K562 (cell line): ENCODE results near the gene GYS1. TPM values are rescaled to one million over a fixed set of nuclear protein-coding genes. Genes with fewer than 3 reads are reported as not detected.
A peak's percentile ranks its signal among the peaks of the same experiment; 100 is the strongest.

ENCODE experiments used
- ARID4B ChIP-seq: sonication (generic); formaldehyde crosslinking; IDR thresholded peaks from 2 replicates; pipeline ENCODE4 v1.8.0; 2022; ENCODE audit warnings: mild to moderate bottlenecking, missing genetic modification reagents
- CHD2 ChIP-seq: IDR thresholded peaks from 2 replicates; pipeline ENCODE4 v1.6.1; 2011; ENCODE audit warnings: low read depth, low read length
- CREM ChIP-seq: IDR thresholded peaks from 2 replicates; pipeline ENCODE4 v1.6.1; 2014; ENCODE audit warnings: antibody characterized with exemption, low read depth
- CXXC5 ChIP-seq: fragments of 250-450 bp; sonication (Bioruptor Pico); IDR thresholded peaks from 2 replicates; pipeline ENCODE4 v1.8.0; 2022; ENCODE audit warnings: inconsistent platforms, mild to moderate bottlenecking, moderate library complexity
- GABPB1 ChIP-seq: sonication (generic); formaldehyde crosslinking; IDR thresholded peaks from 2 replicates; pipeline ENCODE4 v1.8.0; 2022; ENCODE audit warnings: mild to moderate bottlenecking, missing genetic modification reagents
- MEIS2 ChIP-seq: fragments of 450-650 bp; IDR thresholded peaks from 2 replicates; pipeline ENCODE4 v1.6.1; 2014; ENCODE audit warnings: mild to moderate bottlenecking; ENCODE audit not compliant: partially characterized antibody
- POLR2B ChIP-seq: fragments of 450-650 bp; IDR thresholded peaks from 2 replicates; pipeline ENCODE4 v1.6.1; 2018; ENCODE audit warnings: low read depth; ENCODE audit not compliant: partially characterized antibody
- TAF1 ChIP-seq: IDR thresholded peaks from 2 replicates; pipeline ENCODE4 v1.6.1; 2011; ENCODE audit warnings: mild to moderate bottlenecking, low read length, moderate library complexity; ENCODE audit not compliant: insufficient read depth, control insufficient read depth, severe bottlenecking; ENCODE audit errors: extremely low read depth
- TCFL5 ChIP-seq: fragments of 250-450 bp; sonication (Bioruptor Pico); conservative IDR thresholded peaks from 2 replicates; pipeline ENCODE4 v1.6.1; 2021; ENCODE audit warnings: mild to moderate bottlenecking, moderate library complexity, matching md5 sums
- XRCC3 ChIP-seq: fragments of 450-650 bp; IDR thresholded peaks from 2 replicates; pipeline ENCODE4 v1.6.1; 2017; ENCODE audit warnings: mild to moderate bottlenecking, moderate library complexity
- ZC3H8 ChIP-seq: fragments of 450-650 bp; IDR thresholded peaks from 2 replicates; pipeline ENCODE4 v1.6.1; 2017
- ZKSCAN8 ChIP-seq: fragments of 200-800 bp; sonication (Bioruptor generic); IDR thresholded peaks from 2 replicates; pipeline ENCODE4 v1.6.1; 2016; ENCODE audit warnings: missing genetic modification characterization, missing compliant biosample characterization
- ZNF232 ChIP-seq: sonication (generic); formaldehyde crosslinking; IDR thresholded peaks from 2 replicates; pipeline ENCODE4 v1.8.0; 2022; ENCODE audit warnings: mild to moderate bottlenecking, missing genetic modification reagents
- ZNF311 ChIP-seq: fragments of 250-450 bp; sonication (Bioruptor Pico); IDR thresholded peaks from 2 replicates; pipeline ENCODE4 v1.4.0; 2020; ENCODE audit warnings: mild to moderate bottlenecking, moderate library complexity
- polyA plus RNA-seq, 8 experiments: library from polyadenylated mRNA; depleted of rRNA in 4 of 8; stranded (reverse) in 5 of 8; unstranded in 3 of 8; fragments of >200 nt; fragmentation: Nextera tagmentation in 2 of 8; fragmentation: Illumina TruSeq in 1 of 8; extraction: Ambion mirVana in 2 of 8; extraction: Trizol in 1 of 8; gene quantifications; 2 replicates each; pipeline versions ENCODE4 v1.2.1 to v1.2.3, GENCODE V29; 2011 to 2014; ENCODE audit warnings: inconsistent platforms in 1 of 8, missing spikeins in 1 of 8
- total RNA-seq, 7 experiments: library from RNA; depleted of rRNA in 6 of 7; stranded (reverse); fragments of >200 nt in 6 of 7; fragmentation: Illumina TruSeq in 2 of 7; extraction: Trizol in 2 of 7; gene quantifications; 2 replicates each; pipeline versions ENCODE4 v1.2.1 to v1.2.3, GENCODE V29; 2011 to 2021; ENCODE audit warnings: low replicate concordance in 1 of 7
- TF ChIP-seq, protein P1 (sequence below): sonication (generic); formaldehyde crosslinking; IDR thresholded peaks from 2 replicates; pipeline ENCODE4 v1.8.0; 2023; ENCODE audit warnings: mild to moderate bottlenecking, missing genetic modification reagents
- TF ChIP-seq, protein P2 (sequence below): fragments of 450-650 bp; formaldehyde crosslinking; IDR thresholded peaks from 2 replicates; pipeline ENCODE4 v1.4.0; 2020; ENCODE audit warnings: mild to moderate bottlenecking, mixed read lengths
- TF ChIP-seq, protein P3 (sequence below): fragments of 450-650 bp; IDR thresholded peaks from 2 replicates; pipeline ENCODE4 v1.6.1; 2018; ENCODE audit warnings: mild to moderate bottlenecking, low read depth; ENCODE audit not compliant: partially characterized antibody

The GYS1 gene
- total and polyA plus RNA-seq, 9 of the 15 experiments (the other 6 are each of a cell fraction or from before 2014, with no cell fraction given) = 1.9 to 31.1 (median 15.2) TPM

DNA sequence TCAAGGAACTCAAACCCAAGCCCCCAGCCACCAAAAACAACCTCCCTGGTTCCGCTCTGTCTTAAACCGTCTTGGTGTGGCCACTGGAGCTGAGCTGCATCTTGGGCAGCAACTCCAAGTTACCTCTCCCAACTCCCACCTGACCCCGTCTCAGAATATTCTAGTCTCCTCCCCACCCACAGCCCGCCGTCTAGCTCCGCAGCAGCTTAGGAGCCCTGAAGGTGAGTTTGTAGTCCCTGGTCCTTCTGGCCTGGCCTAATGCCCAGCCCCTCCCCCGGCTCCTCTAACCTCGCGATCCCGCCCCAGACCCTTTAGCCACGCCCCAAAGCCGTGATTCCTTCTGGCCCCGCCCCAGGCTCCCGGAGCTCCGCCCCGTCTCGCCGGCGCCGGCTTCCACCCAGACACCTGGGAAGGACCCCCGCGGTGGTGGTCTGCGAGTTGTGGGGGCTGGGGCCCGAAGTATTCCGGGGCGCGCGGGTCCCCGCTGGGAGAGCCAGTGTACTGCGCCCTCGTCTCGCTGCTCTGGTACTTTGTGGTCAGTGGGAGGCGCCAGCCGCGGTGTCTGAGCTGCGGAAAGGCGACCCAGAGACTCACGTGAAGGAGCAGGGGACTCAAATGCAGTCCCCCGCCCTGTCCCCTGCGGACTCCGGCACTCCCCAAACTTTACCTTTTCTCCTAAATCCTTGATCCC lies 26.3 kb upstream of the GYS1 start (continued):
- TF ChIP-seq, protein P1, sequence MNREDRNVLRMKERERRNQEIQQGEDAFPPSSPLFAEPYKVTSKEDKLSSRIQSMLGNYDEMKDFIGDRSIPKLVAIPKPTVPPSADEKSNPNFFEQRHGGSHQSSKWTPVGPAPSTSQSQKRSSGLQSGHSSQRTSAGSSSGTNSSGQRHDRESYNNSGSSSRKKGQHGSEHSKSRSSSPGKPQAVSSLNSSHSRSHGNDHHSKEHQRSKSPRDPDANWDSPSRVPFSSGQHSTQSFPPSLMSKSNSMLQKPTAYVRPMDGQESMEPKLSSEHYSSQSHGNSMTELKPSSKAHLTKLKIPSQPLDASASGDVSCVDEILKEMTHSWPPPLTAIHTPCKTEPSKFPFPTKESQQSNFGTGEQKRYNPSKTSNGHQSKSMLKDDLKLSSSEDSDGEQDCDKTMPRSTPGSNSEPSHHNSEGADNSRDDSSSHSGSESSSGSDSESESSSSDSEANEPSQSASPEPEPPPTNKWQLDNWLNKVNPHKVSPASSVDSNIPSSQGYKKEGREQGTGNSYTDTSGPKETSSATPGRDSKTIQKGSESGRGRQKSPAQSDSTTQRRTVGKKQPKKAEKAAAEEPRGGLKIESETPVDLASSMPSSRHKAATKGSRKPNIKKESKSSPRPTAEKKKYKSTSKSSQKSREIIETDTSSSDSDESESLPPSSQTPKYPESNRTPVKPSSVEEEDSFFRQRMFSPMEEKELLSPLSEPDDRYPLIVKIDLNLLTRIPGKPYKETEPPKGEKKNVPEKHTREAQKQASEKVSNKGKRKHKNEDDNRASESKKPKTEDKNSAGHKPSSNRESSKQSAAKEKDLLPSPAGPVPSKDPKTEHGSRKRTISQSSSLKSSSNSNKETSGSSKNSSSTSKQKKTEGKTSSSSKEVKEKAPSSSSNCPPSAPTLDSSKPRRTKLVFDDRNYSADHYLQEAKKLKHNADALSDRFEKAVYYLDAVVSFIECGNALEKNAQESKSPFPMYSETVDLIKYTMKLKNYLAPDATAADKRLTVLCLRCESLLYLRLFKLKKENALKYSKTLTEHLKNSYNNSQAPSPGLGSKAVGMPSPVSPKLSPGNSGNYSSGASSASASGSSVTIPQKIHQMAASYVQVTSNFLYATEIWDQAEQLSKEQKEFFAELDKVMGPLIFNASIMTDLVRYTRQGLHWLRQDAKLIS = no peak
- no peak for TF ChIP-seq ARID4B (CRISPR knock-in tag)
- TF ChIP-seq, protein P2, sequence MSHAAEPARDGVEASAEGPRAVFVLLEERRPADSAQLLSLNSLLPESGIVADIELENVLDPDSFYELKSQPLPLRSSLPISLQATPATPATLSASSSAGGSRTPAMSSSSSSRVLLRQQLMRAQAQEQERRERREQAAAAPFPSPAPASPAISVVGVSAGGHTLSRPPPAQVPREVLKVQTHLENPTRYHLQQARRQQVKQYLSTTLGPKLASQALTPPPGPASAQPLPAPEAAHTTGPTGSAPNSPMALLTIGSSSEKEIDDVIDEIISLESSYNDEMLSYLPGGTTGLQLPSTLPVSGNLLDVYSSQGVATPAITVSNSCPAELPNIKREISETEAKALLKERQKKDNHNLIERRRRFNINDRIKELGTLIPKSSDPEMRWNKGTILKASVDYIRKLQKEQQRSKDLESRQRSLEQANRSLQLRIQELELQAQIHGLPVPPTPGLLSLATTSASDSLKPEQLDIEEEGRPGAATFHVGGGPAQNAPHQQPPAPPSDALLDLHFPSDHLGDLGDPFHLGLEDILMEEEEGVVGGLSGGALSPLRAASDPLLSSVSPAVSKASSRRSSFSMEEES (CRISPR knock-in tag) = no peak
- 0 out of 2 replicates have a peak, but pooled peaks have one; percentile 17 for TF ChIP-seq CXXC5 (CRISPR knock-in tag)
- no peak for TF ChIP-seq POLR2B
- peak; percentile 54 for TF ChIP-seq CHD2
- TF ChIP-seq TCFL5 (CRISPR knock-in tag) = no peak
- no peak for TF ChIP-seq MEIS2
- no peak for TF ChIP-seq ZC3H8
- 0 out of 2 replicates have a peak, but pooled peaks have one; percentile 25 for TF ChIP-seq GABPB1 (CRISPR knock-in tag)
- TF ChIP-seq, protein P3, sequence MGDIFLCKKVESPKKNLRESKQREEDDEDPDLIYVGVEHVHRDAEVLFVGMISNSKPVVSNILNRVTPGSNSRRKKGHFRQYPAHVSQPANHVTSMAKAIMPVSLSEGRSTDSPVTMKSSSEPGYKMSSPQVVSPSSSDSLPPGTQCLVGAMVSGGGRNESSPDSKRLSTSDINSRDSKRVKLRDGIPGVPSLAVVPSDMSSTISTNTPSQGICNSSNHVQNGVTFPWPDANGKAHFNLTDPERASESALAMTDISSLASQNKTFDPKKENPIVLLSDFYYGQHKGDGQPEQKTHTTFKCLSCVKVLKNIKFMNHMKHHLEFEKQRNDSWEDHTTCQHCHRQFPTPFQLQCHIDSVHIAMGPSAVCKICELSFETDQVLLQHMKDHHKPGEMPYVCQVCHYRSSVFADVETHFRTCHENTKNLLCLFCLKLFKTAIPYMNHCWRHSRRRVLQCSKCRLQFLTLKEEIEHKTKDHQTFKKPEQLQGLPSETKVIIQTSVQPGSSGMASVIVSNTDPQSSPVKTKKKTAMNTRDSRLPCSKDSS = no peak
- TF ChIP-seq CREM = no peak
- TF ChIP-seq ZNF311 (CRISPR knock-in tag) = no peak
- TF ChIP-seq ZNF232 (CRISPR knock-in tag) = no peak
- TF ChIP-seq ZKSCAN8 (CRISPR knock-in tag) = no peak
- TF ChIP-seq TAF1 = no peak
- TF ChIP-seq XRCC3 = no peak
